Renal pelvis (tissue), 4 donors: ENCODE measurements around the gene CRYBG2. TPM values are rescaled to one million over a fixed set of nuclear protein-coding genes. Genes with fewer than 3 reads are reported as not detected.
"Not testable (repeated sequence)": the region's sequence is repeated elsewhere in the genome, so short reads cannot be mapped to it uniquely, and the experiment has no call there.

Experiments used
- DNase-seq: peaks from one replicate; pipeline ENCODE4 v3.0.0-alpha.2; 2013
- polyA plus RNA-seq, 3 donors: library from polyadenylated mRNA; unstranded; fragments of 120-200 nt; gene quantifications; one replicate each; pipeline ENCODE4 v1.2.1, GENCODE V29; 2013; ENCODE audit not compliant: insufficient read length in 3 of 3

The CRYBG2 gene
- polyA plus RNA-seq, 3 donors = 0.61 to 1.6 (median 0.83) TPM

DNA sequence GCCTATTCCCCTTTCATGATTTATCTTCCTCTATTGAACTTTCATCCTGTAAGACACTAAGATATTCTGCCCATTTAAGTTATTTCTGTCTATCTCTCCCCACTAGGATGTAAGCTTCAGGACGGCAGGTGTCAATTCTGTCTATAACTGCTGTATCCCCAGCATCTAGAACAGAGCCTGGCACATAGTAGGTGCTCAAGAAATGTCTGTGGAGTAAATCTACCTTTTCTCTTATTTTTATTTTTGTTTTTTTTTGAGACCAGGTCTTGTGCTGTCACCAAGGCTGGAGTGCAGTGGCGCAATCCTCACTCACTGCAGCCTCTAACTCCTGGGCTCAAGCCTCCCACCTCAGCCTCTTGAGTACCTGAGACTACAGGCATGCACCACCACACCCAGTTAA lies 30.5 kb downstream of the CRYBG2 start:
- no peak for DNase-seq

DNA sequence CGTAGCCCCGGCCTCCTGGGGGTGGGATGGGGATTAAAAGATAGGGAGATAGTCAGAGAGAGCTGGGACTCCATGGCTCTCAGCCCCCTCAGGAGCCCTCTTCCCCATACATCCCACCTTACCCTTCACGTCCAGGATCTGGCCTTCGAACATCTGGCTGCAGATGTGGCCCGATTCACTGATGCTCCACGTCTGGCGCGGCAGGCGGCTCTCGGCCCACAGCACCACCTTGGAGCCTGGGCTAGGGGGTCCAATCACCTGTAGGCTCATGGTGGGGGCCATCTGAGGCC lies 31.9 kb downstream of the CRYBG2 start:
- DNase-seq = no peak

DNA sequence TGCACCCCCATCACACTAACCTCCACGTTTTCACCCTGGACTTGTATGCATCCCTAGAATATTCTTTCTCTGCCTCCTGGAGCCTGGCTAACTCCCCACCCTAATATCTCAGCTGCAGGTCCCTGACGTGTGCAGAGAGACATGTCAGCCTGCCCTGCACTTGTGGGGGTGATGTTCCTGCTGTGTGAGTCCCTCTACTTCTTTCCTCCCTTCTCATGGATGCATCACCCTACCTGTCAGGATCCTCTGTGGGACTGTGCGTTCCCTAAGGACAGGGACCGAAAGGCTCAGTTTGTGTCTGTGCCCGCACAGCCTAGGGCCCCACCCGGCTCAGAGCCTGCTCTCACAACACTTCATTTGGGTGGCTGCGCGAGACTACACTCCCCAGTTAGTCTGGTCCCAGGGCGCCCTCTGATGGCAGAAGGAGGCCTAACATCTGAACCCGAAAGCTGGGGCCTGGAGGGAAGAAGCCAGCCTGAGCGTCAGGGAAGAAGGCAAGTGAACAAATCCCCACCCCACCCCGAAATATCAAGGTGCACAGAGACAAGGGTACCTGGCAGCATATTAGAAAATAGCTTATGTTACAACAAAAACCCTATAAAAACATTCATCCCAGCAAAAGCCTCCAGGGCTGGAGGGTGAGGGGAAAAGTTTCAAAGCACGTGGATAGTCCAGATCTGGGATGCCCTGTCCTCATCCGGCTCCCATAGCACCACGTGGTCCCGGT lies 32.5 kb downstream of the CRYBG2 start:
- DNase-seq = peak; percentile 76

DNA sequence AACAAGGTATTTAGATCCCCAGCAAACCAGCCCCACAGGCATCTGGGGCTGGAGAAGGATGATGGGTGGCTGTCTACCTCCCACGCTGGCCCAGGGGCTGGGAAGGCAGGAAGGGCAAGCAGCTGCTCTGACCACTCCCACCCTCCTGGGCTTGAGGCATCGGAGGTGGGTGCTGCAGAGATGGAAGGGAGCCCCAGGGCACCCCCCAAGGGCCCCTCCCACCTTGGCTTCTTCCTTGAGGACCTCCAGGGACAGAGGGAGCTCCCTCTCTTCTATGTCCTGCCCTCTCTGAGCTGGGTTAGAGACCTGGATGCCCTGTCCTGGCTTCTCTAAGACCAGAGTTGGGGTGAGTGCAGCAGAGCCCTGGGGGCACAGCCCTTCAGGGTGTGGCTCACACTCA lies 33.0 kb downstream of the CRYBG2 start:
- no peak for DNase-seq

DNA sequence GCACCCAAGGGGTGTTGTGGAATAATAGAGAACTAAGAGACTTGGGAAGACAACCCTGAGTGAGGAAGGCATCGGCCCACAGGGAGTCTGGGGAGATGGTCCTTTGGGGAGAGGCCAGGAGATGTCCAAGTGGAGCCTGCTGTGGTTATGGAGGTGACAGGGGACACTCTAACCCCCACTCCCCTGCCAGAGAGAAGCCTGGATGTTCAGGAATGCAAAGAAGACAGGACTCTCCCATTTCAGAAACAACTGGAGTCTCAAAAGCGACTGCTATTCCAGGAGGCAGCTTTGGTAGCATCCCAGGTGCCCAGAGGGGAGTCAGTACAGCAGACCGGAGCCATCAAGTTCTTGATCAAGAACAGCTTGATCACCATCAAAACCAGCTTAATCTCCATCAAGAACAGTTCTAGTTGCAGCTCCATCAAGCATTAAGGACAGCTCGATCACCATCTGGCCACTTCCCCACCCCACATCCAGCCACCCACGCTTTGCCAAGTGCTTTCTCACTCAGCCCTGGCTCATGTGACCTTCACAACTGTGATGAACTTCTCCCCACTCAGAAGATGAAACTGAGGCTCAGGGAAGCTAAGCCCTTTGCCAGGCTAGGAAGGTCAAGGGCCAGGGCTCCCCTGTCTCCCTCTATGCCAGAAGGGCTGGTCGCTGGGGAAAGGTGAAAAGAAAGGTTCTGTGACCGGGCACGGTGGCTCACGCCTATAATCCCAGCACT lies 35.4 kb downstream of the CRYBG2 start:
- DNase-seq = no peak

DNA sequence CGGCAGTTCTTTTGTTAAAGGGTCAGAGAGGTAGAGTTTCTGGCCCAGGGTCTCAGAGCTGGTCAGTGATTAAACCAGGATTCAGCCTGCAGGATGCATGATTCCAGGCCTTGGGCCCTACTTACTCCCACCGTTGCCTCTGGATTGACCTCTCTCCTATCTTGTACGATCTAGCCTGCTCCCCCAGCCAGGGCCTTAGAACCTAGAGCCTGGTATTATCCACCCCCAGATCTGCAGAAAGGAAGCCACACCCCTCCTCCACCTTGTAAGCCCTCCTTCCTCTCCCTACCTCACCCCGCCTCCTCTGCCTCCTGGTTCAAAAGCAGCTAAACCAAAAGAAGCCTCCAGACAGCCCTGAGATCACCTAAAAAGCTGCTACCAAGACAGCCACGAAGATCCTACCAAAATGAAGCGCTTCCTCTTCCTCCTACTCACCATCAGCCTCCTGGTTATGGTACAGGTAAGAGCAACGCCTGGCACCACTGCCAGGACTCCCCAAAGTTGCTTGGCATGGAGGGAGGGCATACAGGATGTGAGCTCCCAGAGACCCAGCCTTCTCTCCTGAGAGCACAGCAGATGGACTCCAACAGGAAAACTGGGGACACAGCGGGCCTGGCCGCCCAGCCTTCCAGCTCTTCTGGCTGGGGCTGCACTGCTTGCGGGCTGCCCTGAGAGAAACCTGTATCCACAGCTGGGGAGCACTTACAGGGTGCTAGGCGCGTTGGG lies 36.2 kb downstream of the CRYBG2 start, which contains the start of gene CD52:
Gene CD52, plus strand, starts transcription at position 347 of the 726 bp plus-strand sequence. Its CDS starts 60 bp downstream, at position 407.
- DNase-seq = no peak

DNA sequence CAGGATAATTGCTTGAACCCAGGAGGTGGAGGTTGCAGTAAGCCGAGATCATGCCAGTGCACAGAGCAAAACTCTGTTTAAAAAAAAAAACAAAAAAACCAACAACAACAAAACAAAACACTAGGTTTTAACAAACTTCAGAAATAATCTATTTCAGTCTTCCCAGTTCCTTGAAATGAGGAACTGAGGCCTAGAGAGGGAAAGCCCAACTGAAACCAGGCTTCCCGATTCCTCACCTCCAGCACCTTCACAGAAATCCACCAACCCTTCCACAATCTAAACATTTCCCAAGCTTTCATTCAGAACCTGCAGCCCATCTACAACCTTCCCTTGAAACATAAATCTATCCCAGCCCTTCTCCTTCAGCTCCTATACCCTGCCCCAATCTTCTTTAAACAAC lies 36.8 kb downstream of the CRYBG2 start:
- DNase-seq = no peak

DNA sequence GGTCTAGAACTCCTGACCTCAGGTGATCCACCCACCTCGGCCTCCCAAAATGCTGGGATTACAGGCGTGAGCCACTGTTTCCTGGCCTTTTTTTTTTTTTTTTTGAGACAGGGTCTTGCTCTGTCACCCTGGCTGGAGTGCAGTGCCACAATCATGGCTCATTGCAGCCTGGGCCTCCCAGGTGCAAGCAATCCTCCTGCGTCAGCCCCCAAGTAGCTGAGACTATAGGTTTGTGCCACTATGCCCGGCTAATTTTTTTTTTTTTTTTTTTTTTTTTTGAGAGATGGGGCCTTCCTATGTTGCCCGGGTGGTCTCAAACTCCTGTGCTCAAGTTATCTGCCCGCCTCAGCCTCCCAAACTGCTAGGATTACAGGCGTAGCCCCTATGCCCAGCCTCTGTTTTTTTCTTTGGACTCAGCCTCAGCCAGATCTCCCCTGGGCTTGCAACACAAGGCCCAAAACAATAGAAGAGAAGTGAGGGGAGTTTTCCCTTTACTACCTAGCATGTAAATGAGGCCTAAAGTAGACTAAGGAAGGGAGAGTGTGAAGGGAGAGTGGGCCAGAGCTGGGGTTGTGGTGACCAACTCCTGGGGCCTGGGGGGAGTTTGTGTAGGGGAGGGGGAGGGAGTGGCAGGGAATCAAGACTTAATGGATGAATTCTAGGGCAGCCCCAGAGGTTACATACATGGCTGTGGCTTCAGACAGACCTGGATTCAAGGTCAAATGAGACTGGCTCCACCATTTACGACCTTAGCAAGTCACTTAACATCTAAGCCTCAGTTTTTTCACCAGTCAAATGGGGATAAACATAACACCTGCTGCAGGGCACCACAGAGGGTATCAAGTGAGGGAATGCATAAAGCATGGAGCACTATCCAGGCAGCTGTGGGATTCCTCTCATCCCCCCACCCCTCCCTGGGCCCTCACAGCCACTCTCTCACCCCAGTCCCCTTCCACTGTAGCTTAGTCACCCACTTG lies 37.8 kb downstream of the CRYBG2 start:
- DNase-seq = no peak

DNA sequence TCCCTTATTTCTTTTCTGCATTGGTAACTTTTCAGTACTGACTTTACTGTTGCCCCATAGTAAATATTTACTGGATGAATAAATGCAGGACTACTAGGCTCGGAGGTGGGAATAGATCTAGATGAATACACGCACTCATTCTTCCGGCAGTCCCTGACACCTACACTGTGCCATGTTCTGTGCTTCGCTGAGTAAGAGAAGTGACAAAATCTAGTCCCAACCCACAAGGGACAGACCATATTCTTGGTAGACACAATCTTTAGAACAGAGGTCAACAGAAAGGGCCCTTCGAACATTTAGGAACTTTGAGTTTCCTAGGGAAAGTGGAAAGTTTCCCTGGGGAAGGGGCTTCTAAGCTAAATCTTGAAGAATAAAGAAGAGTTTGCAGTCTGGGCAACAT lies 39.4 kb downstream of the CRYBG2 start:
- no peak for DNase-seq

DNA sequence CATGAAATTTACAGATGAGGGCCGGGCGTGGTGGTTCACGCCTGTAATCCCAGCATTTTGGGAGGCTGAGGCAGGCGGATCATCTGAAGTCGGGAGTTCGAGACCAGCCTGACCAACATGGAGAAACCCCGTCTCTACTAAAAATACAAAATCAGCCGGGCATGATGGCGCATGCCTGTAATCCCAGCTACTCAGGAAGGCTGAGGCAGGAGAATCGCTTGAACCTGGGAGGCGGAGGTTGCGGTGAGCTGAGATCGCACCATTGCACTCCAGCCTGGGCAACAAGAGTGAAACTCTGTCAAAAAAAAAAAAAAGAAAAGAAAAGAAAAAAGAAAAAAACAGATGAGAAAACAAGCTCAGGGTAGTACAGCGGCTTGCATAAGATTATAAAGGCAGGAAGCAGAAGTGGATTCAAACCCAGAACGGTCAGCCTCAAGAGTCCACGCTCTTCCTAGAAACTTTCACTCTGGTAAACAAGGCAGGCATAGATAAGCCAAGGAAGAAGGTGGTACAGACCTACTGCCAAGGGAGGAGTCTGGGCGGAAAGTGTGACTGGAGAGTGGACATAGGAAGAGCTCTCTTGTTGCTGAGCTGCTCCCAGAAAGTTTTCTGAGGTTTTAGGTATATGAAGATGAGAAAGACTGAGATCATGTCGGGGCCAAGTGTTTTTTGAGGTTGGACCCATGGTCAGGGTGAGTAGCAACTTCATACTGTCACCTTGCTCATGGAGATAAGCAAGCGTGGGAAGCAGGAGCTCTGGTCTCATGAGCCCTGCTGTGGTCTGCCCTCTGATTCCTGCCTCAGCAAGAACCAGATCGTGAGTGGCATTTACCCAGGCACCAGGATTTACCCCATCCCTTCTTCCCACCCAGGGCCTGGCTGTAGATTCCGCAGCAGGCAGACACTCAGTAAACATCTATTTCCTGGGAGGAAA lies 45.7 kb downstream of the CRYBG2 start:
- not testable (repeated sequence) for DNase-seq

DNA sequence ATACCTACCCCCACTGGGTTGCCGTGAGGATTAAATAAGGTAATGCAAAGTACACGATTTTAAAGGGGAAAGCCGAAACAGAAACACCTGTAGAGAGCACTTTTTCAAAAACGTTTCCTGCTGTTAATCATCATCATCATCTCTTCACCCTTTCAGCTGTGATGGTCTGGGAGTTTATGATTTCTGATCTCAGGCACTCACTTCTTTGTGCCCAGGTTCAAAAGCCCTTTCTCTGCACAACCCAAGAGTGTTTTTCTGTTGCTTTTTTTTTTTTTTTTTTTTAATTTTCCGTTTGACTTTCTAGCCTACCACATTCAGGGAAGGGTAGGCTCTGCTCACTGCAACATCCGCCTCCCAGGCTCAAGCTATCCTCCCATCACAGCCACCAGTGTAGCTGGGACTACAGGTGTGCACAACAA lies 46.6 kb downstream of the CRYBG2 start:
- DNase-seq = no peak

DNA sequence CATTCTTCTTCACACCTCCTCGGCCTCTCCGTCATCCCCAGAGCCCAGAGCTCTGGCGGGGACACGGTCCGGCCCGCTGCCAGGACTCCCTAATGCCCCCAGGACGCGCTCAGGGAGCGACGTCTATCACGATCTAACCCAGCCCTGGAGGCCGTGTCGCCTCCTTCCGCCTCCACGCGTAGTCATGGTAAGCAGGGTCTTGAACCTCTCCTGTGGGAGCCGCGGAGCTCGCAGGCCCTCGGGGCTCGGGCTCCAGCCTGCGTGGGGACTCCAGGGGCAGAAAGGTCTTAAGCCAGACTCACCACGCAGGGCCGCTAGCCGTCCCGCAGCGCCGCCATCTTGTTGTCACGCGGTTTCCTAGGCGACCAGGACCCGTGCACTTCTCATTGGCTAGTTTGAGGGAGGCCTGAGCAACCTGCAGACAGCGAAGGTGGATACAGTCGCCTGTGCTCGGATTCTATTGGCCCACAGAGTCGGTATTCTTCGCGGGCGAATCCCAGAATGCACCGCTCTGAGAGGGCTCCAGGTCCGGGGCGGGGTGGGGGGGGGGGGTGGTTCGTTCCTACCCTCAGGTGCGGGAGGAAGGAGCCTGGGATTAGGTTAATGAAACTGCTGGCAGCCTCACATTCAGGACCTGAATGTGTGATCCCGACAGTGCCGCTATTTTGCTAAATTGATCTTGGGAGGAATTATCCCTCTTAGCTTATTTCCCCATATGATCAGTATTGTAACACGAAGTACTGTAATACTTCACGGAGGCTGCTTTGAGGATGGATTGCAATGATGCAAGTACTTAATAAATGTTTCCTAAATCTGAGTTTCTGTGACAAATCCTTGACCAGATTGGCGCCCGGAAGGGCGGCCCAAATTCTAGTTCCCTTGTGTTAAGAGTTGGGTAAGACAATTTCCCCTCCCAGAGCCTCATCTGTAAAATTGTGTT lies 47.4 kb downstream of the CRYBG2 start, which contains the start of gene UBXN11:
Gene UBXN11, minus strand, starts transcription at position 347 of the 940 bp plus-strand sequence. CDS start 3,753 bp downstream, outside the sequence.
- DNase-seq = peak; percentile 94

DNA sequence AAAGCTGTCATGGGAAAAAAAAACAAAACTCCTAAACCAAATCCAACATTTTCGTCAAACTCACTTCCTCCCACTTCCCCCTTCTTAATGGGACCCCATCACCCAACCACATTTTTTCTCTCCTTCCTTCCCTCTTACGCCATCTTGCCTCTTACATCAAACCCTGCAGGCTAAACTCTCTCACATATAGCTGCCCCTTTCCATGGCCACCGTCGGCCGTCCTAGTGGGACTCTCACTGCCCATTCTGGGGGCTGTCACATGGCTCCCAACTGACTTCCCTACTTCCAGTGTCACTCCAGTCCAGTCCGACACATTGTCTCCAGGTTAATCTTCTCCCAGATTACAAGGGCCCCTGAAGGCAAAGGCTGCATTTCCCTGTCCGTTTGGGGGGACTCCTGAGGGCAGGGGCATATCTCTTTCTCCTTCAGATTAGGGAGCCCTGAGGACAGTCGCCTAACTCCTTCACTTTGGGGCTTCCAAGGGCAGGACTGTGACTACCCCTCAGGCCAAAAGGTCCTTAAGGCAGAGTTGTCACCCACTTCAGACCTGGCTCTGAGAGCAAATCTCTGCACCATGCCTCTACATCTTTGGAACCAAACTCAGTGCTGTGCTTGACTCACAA lies 48.2 kb downstream of the CRYBG2 start:
- no peak for DNase-seq

DNA sequence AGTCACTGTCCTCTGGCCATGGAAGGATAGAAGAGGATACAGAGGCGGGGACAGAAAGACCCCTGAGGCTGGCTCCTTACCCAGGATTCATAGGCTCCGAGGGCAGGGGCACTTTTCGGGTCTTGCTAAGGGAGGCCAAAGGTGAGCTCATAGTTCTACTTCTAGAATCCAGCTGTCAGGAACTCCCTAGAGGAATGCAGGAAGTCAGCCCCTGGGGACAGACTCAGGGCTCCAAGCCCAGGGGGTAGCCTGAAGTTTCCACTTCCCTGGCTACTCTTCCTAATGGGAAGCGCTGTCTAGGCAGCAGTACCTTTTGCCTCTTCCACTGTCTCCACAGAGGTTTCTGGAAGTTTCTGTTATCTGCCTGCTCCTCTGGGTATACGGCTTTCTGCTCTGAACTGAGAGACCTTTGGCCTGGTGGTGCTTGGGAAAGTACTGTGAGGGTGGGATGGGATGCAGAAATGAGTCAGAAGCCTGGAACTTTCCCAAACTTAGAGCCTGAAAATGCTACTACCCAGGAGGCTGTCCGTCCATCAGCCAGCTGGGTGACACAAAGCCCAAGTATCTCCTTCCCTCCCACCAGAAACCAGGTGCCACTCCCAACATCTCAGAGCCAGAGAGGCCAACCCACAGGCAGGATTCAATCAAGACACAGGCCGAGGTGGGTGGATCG lies 51.1 kb downstream of the CRYBG2 start:
- DNase-seq = no peak

DNA sequence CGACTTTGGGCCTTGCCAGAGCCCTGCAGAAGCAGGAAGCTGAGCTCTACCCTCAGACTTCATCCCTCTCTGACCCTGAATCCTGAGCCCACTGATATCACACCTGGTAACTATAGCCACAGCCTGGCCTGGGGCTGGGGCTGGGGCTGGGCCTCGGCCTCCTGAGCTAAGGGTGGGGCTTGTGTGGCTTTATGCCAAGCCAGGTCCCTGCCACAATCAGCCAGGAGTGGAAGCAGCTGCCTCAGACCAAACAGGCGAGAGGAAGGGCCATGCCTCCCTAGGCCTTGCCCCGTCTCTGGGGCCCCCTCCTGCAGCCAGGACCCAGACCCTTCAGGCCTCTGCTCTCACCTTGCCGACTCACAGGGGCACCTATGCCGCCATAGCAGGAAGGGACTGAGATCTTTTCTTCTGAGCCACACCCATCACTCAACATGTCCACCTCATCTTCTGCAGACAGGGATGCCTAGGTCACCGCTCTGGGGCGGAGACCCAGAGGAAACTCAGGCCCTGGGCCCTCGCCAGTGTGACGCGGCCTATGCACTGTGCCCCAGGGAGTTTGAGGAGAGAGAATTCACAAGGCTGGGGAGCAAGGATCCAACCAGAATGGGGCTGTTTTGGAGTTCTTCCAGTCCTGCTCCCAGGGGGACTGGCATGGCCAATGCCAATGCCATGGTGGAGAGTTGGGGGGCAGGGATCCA lies 53.2 kb downstream of the CRYBG2 start:
- no peak for DNase-seq

DNA sequence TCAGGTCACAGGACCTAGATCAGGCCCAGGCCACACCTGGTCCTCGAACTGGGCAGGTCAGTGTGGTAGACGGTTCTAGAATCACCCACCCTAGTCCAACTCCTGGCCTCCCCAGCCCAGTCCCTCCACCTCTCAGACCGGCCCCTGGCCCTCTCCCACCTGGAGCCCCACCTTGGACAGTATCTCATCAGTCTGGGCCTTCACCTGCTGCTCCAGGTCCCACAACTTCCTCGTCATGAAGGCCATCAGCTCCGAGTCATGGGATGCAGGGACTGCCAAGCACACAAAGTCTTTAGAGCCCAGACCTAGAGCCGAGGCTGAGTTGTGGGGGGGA lies 56.2 kb downstream of the CRYBG2 start:
- DNase-seq = no peak

DNA sequence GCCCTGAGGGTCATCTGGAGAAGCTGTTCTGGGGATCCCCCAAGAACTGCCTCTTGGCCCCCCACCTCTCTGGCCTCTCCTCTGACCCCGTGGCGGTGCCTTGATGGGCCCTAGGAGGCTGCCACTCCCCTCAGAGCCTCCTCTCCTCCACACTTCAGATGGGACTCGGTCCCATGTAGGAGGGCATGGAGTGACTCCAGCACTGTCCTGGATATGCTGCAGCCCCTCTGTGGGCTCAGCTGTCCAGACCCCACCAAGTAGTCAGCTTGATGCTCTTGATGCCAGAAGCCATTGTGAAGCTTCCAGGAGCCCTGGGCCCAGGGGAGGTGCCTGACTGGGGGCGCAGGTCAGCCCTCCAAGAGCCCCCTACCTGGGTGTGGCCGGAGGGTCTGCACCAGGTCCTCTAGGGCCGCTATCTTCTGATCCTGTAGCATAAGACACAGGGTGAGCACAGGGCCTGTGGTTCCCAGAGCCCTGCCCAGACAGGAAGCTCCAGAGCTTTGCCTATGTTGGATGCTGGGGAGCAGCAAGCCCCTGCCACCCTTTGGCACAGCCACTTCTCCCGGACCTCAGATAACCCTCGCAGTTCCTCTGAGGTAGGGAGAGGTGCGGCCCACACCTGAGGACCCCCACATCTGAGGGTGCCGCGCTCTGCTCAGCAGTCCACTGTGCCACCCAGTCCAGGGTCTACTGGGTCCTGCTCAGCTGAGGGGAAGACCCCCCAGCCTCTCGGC lies 56.7 kb downstream of the CRYBG2 start:
- no peak for DNase-seq
